ENCODE results near the gene SDR42E1.
"Not testable (repeated sequence)": the region's sequence is repeated elsewhere in the genome, so short reads cannot be mapped to it uniquely, and the experiment has no call there.

SDR42E1 gene

DNA sequence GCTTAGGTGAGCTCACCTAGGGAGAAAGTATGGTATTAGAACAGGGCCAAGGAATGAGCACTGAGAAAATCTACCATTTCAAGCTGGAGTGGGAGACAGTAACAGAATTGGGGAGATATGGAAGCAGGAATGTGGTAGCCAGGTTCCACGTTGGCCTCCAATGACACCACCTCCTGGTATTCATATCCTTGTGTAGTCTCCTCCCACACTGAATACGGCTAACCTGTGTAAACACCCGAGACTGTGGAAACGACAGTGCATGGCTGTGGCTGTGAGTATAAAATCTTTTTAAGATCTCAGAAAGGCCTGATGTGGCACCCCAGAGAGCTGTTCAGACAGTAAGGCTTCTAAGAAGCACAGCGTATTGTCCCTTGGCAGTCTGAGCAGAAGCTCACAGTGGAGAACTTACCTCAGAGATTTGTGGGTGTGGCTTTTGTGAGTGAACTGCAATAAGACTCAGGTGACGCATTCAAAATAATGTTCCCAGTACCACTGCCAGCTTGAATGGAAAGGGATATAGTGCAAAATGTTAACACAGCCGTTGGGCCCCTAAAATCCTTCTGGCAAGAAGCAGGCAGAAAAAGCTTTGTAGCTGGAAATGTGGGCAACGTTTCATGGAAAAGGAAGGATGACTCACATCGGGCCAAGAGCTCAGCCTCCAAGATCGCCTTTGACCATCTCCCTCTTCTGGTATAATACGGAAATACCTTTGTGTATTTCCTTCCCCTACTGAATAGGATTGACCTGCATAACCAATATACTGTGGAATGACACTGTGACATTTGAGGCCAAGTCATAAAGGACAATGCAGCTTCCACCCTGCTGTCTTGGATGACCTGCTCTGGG is 14.4 kb downstream of the SDR42E1 start:
- H3K4me3 ChIP-seq = no peak overlapping the region
- no peak overlapping the region for H3K27ac ChIP-seq
- H3K36me3 ChIP-seq = no peaks in the 10 kb centered on the region
- H4K20me1 ChIP-seq = no peaks in the 10 kb centered on the region
- no peaks in the 10 kb centered on the region for H3K9me3 ChIP-seq (replicated peaks in 1 of 11)
- H3K4me2 ChIP-seq = no peak overlapping the region
- no peaks in the 10 kb centered on the region for H3K4me1 ChIP-seq
- no peak overlapping the region for H3K9ac ChIP-seq
- no peak for TF ChIP-seq Cebpa-rat (IDR thresholded peaks at IDR 0.05)
- H3K27me3 ChIP-seq = no peaks in the 10 kb centered on the region

DNA sequence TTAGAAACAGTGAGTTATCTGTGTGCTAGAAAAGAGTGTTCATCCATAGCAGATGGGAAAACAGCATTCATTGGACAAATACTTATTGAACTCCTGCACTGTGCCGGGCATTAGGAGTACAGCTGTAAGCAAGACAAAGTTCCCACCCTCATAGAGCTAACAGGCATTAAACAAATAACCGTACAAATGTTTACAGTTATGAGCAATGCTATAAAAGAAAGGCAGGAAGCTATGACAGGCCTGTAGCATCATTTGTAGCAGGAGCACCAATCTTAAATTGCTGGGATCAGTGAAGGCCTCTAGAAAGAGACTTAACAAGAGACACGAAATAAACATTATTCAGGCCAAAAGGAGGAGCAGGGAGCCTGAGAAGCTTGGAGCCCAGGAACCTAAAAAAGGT is 15.6 kb downstream of the SDR42E1 start:
- no peaks in the 10 kb centered on the region for H3K36me3 ChIP-seq
- H3K27ac ChIP-seq = no peak overlapping the region
- no peak overlapping the region for H3K9ac ChIP-seq
- no peaks in the 10 kb centered on the region for H3K27me3 ChIP-seq
- H3K4me1 ChIP-seq = no peaks in the 10 kb centered on the region
- no peak overlapping the region for H3K4me2 ChIP-seq
- no peak overlapping the region for H3K4me3 ChIP-seq
- no peaks in the 10 kb centered on the region for H3K9me3 ChIP-seq (replicated peaks in 1 of 11)
- no peak for TF ChIP-seq Cebpa-rat (IDR thresholded peaks at IDR 0.05)
- no peaks in the 10 kb centered on the region for H4K20me1 ChIP-seq

DNA sequence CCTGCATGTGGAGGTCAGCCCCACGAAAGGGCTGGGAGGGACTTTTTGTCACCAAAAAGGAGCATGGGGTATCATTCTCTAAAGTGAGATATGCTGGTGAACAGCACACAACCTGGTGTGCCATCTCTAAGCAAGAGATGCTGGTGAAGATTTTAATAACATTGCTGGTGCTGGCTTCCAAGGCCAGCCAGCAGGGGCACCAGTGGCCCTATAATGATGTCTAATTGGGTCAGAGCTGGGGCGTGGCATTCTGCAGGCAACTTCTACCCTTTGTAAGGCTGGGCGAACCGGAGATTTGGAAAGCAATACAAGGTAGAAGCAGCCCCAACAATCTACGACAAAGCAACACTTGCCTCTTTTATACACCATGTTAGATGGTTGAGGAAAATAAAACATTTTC is 16.8 kb downstream of the SDR42E1 start:
- H3K9ac ChIP-seq = no peak overlapping the region
- no peaks in the 10 kb centered on the region for H4K20me1 ChIP-seq
- TF ChIP-seq Cebpa-rat (IDR thresholded peaks at IDR 0.05) = no peak
- no peak overlapping the region for H3K27ac ChIP-seq
- no peaks in the 10 kb centered on the region for H3K9me3 ChIP-seq (replicated peaks in 1 of 11)
- H3K4me3 ChIP-seq = no peak overlapping the region
- H3K4me2 ChIP-seq = no peak overlapping the region
- H3K27me3 ChIP-seq = no peaks in the 10 kb centered on the region
- no peaks in the 10 kb centered on the region for H3K4me1 ChIP-seq
- no peaks in the 10 kb centered on the region for H3K36me3 ChIP-seq

DNA sequence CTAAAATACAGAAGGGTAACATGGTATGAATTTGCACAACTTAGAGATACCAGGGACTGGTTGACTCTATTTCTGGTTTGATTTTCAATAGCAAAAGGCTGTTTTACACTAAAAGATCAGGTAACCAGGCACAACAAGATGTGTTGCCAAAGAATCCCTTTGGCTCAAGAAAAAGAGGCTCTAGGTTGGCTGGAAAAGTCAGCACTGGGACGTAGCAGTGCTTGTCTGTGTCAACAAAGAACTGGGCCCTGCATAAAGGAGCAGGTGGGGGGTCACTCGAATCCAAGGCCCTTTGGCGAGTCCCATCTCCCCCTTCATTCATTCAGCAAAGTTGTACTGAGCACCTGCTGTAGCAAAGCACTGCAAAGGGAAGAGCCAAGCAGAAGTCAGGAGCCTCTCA is 18.4 kb downstream of the SDR42E1 start:
- Histone ChIP-seq H4K20me1 (no peaks in the 10 kb centered on the region), H3K27ac (no peak overlapping the region), H3K9ac (no peak overlapping the region), H3K4me1 (no peaks in the 10 kb centered on the region), H3K9me3 (replicated peaks in 1 of 11) (no peaks in the 10 kb centered on the region), H3K4me3 (no peak overlapping the region), H3K4me2 (no peak overlapping the region), H3K27me3 (no peaks in the 10 kb centered on the region), H3K36me3 (no peaks in the 10 kb centered on the region)
- no peak for TF ChIP-seq Cebpa-rat (IDR thresholded peaks at IDR 0.05)

DNA sequence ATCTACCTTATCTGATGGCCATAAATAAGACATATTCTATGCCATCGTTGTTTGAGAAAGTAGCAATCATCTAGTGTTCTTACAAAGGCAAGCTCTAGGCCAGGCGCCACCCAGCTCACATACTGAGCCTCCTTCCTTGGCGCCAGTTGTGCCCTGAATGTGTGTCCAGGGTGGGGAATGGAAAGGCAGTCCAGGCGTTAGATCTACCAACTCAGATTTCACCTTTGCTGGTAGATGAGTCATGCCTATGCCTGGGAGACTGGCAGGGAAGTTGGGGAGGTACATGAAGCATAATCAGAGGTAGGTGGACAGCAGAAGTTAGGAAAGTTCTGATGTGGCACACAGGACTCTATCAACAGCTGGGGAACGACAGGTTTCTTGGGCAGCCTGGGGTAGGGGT is 23.6 kb downstream of the SDR42E1 start:
- TF ChIP-seq Cebpa-rat (IDR thresholded peaks at IDR 0.05) = no peak
- H3K4me3 ChIP-seq = no peak overlapping the region
- no peaks in the 10 kb centered on the region for H4K20me1 ChIP-seq
- no peaks in the 10 kb centered on the region for H3K4me1 ChIP-seq
- no peak overlapping the region for H3K27ac ChIP-seq
- no peak overlapping the region for H3K9ac ChIP-seq
- no peaks in the 10 kb centered on the region for H3K9me3 ChIP-seq (replicated peaks in 1 of 11)
- no peaks in the 10 kb centered on the region for H3K36me3 ChIP-seq
- no peak overlapping the region for H3K4me2 ChIP-seq
- H3K27me3 ChIP-seq = no peaks in the 10 kb centered on the region

DNA sequence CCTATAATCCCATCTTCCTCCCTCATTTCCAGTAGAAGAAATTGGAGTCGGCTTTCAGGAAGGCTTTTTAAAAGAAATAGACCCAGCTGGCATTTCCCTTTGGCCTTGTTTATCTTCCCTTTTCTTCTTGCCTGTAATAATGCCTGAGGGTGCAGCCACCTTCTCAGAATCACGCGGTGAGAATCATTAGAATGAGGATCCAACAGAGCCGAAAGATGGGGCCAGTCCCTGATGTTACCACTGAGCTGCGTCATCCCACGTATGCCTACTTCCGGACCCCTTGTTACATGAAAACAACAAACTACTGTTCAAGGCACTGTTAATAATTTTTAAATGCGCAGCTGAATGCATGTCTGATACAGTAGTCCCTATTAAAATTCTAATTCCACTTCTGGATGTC is 24.1 kb downstream of the SDR42E1 start:
- no peak overlapping the region for H3K4me2 ChIP-seq
- H3K36me3 ChIP-seq = no peaks in the 10 kb centered on the region
- H3K4me3 ChIP-seq = no peak overlapping the region
- no peaks in the 10 kb centered on the region for H3K9me3 ChIP-seq (replicated peaks in 1 of 11)
- H4K20me1 ChIP-seq = no peaks in the 10 kb centered on the region
- H3K9ac ChIP-seq = no peak overlapping the region
- no peaks in the 10 kb centered on the region for H3K27me3 ChIP-seq
- TF ChIP-seq Cebpa-rat (IDR thresholded peaks at IDR 0.05) = no peak
- no peaks in the 10 kb centered on the region for H3K4me1 ChIP-seq
- no peak overlapping the region for H3K27ac ChIP-seq

DNA sequence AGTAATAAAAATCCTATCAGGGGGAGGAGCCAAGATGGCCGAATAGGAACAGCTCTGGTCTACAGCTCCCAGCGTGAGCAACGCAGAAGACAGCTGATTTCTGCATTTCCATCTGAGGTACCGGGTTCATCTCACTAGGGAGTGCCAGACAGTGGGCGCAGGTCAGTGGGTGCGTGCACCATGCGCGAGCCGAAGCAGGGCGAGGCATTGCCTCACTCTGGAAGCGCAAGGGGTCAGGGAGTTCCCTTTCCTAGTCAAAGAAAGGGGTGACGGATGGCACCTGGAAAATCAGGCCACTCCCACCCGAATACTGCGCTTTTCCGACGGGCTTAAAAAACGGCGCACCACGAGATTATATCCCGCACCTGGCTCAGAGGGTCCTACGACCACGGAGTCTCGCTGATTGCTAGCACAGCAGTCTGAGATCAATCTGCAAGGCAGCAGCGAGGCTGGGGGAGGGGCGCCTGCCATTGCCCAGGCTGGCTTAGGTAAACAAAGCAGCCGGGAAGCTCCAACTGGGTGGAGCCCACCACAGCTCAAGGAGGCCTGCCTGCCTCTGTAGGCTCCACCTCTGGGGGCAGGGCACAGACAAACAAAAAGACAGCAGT is 33.8 kb downstream of the SDR42E1 start:
- not testable (repeated sequence) for H4K20me1 ChIP-seq, H3K9ac ChIP-seq, H3K4me2 ChIP-seq, H3K27me3 ChIP-seq, H3K36me3 ChIP-seq, H3K4me1 ChIP-seq, H3K27ac ChIP-seq, H3K4me3 ChIP-seq
- H3K9me3 ChIP-seq (replicated peaks in 1 of 11) = peaks cover 13 to 47% (median 23%) of the 10 kb centered on the region in 11 experiments

DNA sequence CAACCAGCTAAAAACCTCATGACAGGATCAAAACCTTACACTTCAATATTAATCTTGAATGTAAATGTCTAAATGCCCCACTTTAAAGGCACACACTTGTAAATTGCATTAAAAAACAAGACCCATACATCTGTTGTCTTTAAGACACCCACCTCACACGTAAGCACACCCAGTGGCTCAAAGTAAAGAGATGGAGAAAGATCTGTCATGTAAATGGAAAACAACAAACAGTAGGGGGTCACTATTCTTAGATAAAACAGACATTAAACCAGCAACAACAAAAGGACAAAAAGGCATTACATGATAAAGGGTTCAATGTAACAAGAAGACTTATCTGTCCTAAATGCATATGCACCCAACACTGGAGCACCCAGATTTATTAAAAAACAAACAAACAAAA is 35.6 kb downstream of the SDR42E1 start:
- H4K20me1 ChIP-seq = no peaks in the 10 kb centered on the region
- H3K27me3 ChIP-seq = no peaks in the 10 kb centered on the region
- H3K9ac ChIP-seq = no peak overlapping the region
- TF ChIP-seq Cebpa-rat (IDR thresholded peaks at IDR 0.05) = no peak
- H3K4me2 ChIP-seq = no peak overlapping the region
- peaks cover 30 to 65% (median 36%) of the 10 kb centered on the region in 11 experiments for H3K9me3 ChIP-seq (replicated peaks in 1 of 11)
- no peaks in the 10 kb centered on the region; a peak in 1 of 22 replicates for H3K36me3 ChIP-seq
- H3K4me1 ChIP-seq = no peaks in the 10 kb centered on the region
- H3K4me3 ChIP-seq = no peak overlapping the region
- no peak overlapping the region for H3K27ac ChIP-seq

DNA sequence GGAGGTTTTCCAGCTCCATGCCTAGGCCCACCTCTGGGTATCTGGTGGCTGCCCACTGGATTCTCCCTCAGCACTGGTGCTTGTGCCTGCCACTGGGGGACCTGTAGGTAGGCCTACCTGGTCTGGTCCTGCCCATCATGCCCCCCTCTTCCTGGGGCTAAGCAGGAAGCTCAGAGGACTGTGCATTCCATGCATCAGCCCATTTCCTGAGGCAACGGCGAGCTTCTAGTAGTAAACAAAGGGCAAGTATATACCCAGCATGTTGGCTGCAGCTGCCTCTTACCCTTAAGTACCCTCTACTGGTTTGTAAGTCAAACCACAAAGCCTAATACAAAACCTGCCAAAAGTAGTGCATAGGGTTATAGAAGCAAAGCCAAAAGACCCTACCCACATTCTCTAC is 37.5 kb downstream of the SDR42E1 start:
- H3K4me1 ChIP-seq = no peaks in the 10 kb centered on the region
- H3K4me2 ChIP-seq = no peak overlapping the region
- H3K36me3 ChIP-seq = no peaks in the 10 kb centered on the region; a peak in 1 of 22 replicates
- H3K4me3 ChIP-seq = no peak overlapping the region
- TF ChIP-seq Cebpa-rat (IDR thresholded peaks at IDR 0.05) = no peak
- H3K27me3 ChIP-seq = no peaks in the 10 kb centered on the region
- H4K20me1 ChIP-seq = no peaks in the 10 kb centered on the region
- H3K27ac ChIP-seq = no peak overlapping the region
- H3K9me3 ChIP-seq (replicated peaks in 1 of 11) = peaks cover 30 to 71% (median 37%) of the 10 kb centered on the region in 11 experiments
- H3K9ac ChIP-seq = no peak overlapping the region

DNA sequence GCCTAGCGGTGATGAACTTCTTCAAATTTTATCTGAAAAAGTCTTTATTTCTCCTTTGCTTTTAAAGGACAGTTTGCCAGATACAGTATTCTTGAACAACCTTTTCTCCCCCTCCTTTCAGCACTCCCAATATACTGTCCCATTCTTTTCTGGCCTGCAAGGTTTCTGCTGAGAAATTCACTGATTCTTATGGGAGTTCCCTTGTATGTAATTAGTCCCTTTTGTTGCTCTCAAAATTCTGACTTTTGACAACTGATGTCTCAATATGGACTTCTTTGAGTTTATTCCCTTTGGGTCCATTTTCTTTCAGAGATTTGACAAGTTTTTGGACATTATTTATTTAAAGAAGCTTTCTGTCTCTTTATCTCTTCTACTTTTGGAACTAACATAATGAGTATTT is 39.4 kb downstream of the SDR42E1 start:
- Histone ChIP-seq H3K9me3 (replicated peaks in 1 of 11) (peaks cover 24 to 62% (median 31%) of the 10 kb centered on the region in 11 experiments), H3K27me3 (no peaks in the 10 kb centered on the region), H4K20me1 (no peaks in the 10 kb centered on the region), H3K9ac (no peak overlapping the region), H3K27ac (no peak overlapping the region), H3K36me3 (no peaks in the 10 kb centered on the region; a peak in 1 of 22 replicates), H3K4me3 (no peak overlapping the region), H3K4me2 (no peak overlapping the region), H3K4me1 (peaks cover 0 to 10% (median 0%) of the 10 kb centered on the region in 10 experiments; a peak in 1 of 20 replicates)
- no peak for TF ChIP-seq Cebpa-rat (IDR thresholded peaks at IDR 0.05)

All from BLaER1 treated with 17β-estradiol and CSF1 and Interleukin-3, amounts not matched to agents 10 nM and 100 nM (cell line).